Fibroblast of skin of scalp (primary cell): Measurements from ENCODE around the gene PCDHB16. TPM values are rescaled to one million over a fixed set of nuclear protein-coding genes. Genes with fewer than 3 reads are reported as not detected.
"Not testable (repeated sequence)": the region's sequence is repeated elsewhere in the genome, so short reads cannot be mapped to it uniquely, and the experiment has no call there.

Experiments used
- DNase-seq: peaks from one replicate; pipeline ENCODE4 v3.0.0-alpha.2; 2013
- polyA plus RNA-seq, 2 experiments: library from polyadenylated mRNA; unstranded; fragments of 120-200 nt; gene quantifications; one replicate each; pipeline ENCODE4 v1.2.1, GENCODE V29; 2013; ENCODE audit not compliant: insufficient read length in 2 of 2

PCDHB16 gene
- polyA plus RNA-seq (2013, experiment 1 of 2; ENCODE audit: insufficient read length), result 1.5 TPM
- 1.3 TPM for polyA plus RNA-seq (2013, experiment 2 of 2; ENCODE audit: insufficient read length)

DNA sequence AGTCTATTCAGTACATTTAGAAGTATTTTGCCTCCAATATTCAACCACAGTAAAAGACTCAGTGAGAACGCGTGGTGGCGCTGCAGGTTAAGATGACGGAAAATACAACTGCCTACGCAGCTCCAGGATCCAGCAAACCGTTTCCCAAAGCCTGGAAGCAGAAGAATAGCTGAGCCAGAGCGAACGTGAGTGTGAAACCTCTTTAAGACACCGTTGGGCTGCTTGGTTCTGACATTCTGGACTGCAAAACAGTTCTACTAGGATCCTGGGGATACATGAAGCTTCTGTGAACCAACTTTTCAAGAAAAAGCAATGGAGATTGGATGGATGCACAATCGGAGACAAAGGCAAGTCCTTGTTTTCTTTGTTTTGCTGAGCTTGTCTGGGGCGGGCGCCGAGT lies at the start of gene PCDHB16:
Gene PCDHB16, plus strand, starts transcription at position 140 of the 400 bp plus-strand sequence. Its CDS starts 173 bp downstream, at position 313.
- peak; percentile 22 for DNase-seq

GRCh38 chr5:141135030-141135717 lies 47.0 kb upstream of the PCDHB16 start, which contains the start of gene PCDHB5:
Gene PCDHB5 (plus strand): TSS chr5:141135206. CDS start chr5:141135435, 229 bp downstream.
- DNase-seq, result peak; percentile 19

DNA sequence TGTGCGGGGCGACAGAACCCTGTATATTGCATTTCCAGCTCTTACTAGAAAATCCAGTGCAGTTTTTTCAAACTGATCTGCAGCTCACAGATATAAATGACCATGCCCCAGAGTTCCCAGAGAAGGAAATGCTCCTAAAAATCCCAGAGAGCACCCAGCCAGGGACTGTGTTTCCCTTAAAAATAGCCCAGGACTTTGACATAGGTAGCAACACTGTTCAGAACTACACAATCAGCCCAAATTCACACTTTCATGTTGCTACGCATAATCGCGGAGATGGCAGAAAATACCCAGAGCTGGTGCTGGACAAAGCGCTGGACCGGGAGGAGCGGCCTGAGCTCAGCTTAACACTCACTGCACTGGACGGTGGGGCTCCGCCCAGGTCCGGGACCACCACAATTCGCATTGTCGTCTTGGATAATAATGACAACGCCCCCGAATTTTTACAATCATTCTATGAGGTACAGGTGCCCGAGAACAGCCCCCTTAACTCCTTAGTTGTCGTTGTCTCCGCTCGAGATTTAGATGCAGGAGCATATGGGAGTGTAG lies 46.4 kb upstream of the PCDHB16 start:
- DNase-seq, result no peak

DNA sequence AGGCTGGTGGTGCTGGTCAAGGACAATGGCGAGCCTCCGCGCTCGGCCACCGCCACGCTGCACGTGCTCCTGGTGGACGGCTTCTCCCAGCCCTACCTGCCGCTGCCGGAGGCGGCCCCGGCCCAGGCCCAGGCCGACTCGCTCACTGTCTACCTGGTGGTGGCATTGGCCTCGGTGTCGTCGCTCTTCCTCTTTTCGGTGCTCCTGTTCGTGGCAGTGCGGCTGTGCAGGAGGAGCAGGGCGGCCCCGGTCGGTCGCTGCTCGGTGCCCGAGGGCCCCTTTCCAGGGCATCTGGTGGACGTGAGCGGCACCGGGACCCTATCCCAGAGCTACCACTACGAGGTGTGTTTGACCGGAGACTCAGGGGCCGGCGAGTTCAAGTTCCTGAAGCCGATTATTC lies 44.8 kb upstream of the PCDHB16 start:
- DNase-seq, result not testable (repeated sequence)

DNA sequence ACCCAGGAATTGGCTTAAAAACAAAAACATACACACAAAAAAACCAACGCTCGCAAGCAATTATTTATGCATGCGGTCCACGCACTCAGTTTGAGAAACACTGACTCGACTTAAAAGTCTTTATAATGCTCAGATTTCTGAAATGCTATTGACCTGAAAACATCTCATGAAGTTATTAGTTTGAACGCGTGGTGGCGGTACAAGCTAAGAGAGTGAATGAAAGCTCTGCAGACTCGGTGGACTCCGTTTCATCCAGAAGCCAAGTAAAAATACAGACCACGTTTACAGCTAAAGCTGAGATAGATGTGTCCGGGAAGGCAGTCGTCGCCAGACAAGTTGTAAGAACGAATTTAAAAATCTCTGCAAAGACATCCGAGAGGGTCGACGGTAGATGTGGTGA lies 32.4 kb upstream of the PCDHB16 start, which contains the start of gene PCDHB6:
Gene PCDHB6, plus strand, starts transcription at position 246 of the 400 bp plus-strand sequence. CDS start 201 bp downstream, outside the sequence.
- DNase-seq, result peak; percentile 6

DNA sequence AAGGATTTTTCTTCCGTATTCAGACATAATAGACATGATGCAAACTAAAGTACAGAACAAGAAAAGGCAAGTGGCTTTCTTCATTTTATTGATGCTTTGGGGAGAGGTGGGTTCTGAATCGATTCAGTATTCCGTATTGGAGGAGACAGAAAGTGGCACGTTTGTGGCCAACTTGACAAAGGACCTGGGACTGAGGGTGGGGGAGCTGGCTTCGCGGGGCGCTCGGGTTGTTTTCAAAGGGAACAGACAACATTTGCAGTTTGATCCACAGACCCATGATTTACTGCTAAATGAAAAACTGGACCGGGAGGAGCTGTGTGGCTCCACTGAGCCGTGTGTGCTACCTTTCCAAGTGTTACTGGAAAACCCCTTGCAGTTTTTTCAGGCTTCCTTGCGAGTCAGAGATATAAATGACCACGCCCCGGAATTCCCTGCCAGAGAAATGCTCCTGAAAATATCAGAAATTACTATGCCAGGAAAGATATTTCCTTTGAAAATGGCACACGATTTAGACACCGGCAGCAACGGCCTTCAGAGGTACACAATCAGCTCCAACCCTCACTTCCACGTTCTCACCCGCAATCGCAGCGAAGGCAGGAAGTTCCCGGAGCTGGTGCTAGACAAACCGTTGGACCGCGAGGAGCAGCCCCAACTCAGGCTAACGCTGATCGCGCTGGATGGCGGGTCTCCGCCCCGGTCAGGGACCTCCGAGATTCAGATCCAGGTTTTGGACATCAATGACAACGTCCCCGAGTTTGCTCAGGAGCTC lies 31.8 kb upstream of the PCDHB16 start:
- DNase-seq, result no peak

- no peak for DNase-seq
These were observed 31.2 kb upstream of the PCDHB16 start for GRCh38 chr5:141150993-141151325.

GRCh38 chr5:141151632-141152031 lies 30.6 kb upstream of the PCDHB16 start:
- DNase-seq, result not testable (repeated sequence)

- not testable (repeated sequence) for DNase-seq
These were observed 30.1 kb upstream of the PCDHB16 start for GRCh38 chr5:141152096-141152495.

DNA sequence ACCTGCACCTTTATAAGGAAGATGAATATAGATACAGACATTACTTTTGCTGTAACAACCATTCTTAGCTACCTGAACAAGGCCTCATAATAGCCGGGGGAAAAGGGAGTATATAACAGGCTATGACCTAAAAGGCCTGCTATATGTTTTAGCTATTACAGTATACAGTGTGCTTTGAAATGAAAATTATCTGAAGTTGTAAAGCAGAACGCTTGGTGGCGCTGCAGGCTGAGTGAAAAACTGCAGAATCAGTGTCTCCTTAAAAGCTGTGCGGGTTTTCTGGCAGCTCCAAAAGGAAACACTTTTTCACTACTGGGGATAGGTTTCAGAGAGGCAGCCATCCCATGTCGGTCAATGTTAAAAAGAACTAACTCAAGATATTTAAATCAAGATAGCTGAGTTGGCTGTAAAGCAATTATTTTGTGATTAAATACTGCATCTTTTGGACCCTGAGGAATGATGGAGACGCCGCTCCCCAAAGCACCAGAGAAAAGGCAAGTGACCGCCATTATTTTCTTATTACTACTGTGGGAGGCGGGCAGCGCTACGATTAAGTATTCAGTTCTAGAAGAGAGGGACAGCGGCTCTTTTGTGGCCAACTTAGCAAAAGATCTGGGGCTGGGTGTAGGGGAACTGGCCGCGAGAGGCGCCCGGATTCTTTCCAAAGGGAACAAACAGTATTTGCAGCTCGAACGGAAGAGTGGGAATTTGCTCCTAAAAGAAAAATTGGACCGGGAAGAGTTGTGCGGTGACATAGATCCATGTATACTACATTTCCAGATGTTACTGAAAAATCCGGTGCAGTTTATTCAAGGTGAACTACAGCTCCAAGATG lies 26.4 kb upstream of the PCDHB16 start:
- no peak for DNase-seq

DNA sequence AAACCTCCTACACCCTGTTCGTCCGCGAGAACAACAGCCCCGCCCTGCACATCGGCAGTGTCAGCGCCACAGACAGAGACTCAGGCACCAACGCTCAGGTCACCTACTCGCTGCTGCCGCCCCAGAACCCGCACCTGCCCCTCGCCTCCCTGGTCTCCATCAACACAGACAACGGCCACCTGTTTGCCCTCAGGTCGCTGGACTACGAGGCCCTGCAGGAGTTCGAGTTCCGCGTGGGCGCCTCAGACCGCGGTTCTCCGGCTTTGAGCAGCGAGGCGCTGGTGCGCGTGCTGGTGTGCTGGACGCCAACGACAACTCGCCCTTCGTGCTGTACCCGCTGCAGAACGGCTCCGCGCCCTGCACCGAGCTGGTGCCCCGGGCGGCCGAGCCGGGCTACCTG lies 24.8 kb upstream of the PCDHB16 start:
- DNase-seq, result not testable (repeated sequence)

- not testable (repeated sequence) for DNase-seq
These were observed 24.3 kb upstream of the PCDHB16 start for GRCh38 chr5:141157901-141158300.

GRCh38 chr5:141172381-141173204 lies 9.6 kb upstream of the PCDHB16 start, which contains the start of gene PCDHB7:
Gene PCDHB7 (plus strand): TSS chr5:141172644. CDS start chr5:141172836, 192 bp downstream.
- peak; percentile 24 for DNase-seq

GRCh38 chr5:141174291-141175104 lies 7.7 kb upstream of the PCDHB16 start:
- not testable (repeated sequence) for DNase-seq

DNA sequence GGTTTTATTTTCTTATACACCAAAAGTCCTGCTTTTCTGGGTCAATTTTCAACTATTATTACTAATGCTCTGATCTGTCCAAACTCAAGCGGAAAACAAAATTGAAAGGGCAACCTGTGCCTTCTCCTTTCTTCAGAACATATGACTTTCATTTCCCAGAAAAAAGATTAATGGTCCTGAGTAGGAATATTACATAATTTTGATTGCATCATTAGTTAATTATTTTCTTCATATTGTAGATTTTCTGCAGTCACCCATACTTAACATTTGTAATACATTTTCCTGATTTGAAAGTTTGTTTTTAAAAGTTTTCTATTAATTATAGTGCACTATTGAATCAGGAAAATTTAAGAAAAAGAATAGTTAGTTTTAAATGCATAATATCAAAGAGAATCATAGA lies 6.3 kb upstream of the PCDHB16 start:
- no peak for DNase-seq

- not testable (repeated sequence) for DNase-seq
These were observed 4.5 kb upstream of the PCDHB16 start, which contains the start of gene PCDHB8 for GRCh38 chr5:141177577-141178191. Gene PCDHB8 (plus strand): TSS chr5:141177790. CDS start chr5:141178035, 245 bp downstream.

DNA sequence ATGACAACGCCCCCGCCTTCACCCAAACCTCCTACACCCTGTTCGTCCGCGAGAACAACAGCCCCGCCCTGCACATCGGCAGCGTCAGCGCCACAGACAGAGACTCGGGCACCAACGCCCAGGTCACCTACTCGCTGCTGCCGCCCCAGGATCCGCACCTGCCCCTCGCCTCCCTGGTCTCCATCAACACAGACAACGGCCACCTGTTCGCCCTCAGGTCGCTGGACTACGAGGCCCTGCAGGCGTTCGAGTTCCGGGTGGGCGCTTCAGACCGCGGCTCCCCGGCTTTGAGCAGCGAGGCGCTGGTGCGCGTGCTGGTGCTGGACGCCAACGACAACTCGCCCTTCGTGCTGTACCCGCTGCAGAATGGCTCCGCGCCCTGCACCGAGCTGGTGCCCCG lies 2.8 kb upstream of the PCDHB16 start:
- DNase-seq, result not testable (repeated sequence)

DNA sequence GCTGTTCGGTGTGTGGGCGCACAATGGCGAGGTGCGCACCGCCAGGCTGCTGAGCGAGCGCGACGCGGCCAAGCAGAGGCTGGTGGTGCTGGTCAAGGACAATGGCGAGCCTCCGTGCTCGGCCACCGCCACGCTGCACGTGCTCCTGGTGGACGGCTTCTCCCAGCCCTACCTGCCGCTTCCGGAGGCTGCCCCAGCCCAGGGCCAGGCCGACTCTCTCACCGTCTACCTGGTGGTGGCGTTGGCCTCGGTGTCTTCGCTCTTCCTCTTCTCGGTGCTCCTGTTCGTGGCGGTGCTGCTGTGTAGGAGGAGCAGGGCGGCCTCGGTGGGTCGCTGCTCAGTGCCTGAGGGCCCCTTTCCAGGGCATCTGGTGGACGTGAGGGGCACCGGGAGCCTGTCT lies 2.3 kb upstream of the PCDHB16 start:
- not testable (repeated sequence) for DNase-seq

GRCh38 chr5:141180313-141180712 lies 1.9 kb upstream of the PCDHB16 start:
- no peak for DNase-seq
